ENCODE measurements around the gene DIP2C.

Gene DIP2C

DNA sequence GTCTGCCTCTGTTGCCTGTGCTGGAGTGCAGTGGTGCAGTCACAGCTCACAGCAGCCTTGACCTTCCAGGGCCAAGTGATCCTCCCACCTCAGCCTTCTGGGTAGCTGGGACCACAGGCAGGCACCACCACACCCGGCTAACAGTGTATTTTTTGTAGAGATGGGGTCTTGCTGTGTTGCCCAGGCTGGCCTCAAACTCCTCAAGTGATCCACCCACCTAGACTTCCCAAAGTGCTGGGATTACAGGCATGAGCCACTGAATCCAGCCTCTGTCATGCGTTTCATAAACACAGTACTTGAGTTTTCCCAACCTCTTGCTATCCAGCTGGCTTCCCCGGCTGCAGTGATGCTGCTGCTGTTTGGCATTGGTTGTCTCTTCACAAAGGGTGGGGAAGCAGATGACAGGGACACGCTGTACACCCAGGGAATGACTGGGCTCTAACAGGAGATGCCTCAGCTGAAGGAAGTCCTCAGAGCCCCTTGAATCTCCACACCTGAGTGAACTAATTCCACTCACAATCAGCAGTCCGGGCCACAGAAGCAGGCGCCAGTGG lies 191.5 kb downstream of the DIP2C start:
- no peaks in the 10 kb centered on the region for H3F3A ChIP-seq (ENCODE audit: low read depth)
- H4K20me1 ChIP-seq (ENCODE audit: insufficient read depth, low read length, poor library complexity, severe bottlenecking), result no peaks in the 10 kb centered on the region
- H2AFZ ChIP-seq (ENCODE audit: low read length), result no peak overlapping the region
- H3K27me3 ChIP-seq (ENCODE audit: insufficient read depth, low read length, poor library complexity, severe bottlenecking), result no peaks in the 10 kb centered on the region
- H3K4me1 ChIP-seq (ENCODE audit: insufficient read depth, low read length, poor library complexity, severe bottlenecking), result peaks cover 37% of the 10 kb centered on the region
- H3K4me2 ChIP-seq (ENCODE audit: low read depth, low read length, poor library complexity, severe bottlenecking), result no peak overlapping the region
- TF ChIP-seq, protein P1, sequence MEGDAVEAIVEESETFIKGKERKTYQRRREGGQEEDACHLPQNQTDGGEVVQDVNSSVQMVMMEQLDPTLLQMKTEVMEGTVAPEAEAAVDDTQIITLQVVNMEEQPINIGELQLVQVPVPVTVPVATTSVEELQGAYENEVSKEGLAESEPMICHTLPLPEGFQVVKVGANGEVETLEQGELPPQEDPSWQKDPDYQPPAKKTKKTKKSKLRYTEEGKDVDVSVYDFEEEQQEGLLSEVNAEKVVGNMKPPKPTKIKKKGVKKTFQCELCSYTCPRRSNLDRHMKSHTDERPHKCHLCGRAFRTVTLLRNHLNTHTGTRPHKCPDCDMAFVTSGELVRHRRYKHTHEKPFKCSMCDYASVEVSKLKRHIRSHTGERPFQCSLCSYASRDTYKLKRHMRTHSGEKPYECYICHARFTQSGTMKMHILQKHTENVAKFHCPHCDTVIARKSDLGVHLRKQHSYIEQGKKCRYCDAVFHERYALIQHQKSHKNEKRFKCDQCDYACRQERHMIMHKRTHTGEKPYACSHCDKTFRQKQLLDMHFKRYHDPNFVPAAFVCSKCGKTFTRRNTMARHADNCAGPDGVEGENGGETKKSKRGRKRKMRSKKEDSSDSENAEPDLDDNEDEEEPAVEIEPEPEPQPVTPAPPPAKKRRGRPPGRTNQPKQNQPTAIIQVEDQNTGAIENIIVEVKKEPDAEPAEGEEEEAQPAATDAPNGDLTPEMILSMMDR (conservative IDR thresholded peaks at IDR 0.05; ENCODE audit: low read length), result no peak
- no peak for TF ChIP-seq EZH2phosphoT487 (IDR thresholded peaks at IDR 0.05; ENCODE audit: borderline replicate concordance)
- no peaks in the 10 kb centered on the region for H3K36me3 ChIP-seq (ENCODE audit: insufficient read depth, low read length)
- H3K9me2 ChIP-seq (replicated peaks; ENCODE audit: low read depth, low read length), result no peaks in the 10 kb centered on the region
- no peaks in the 10 kb centered on the region for H3K79me2 ChIP-seq (ENCODE audit: insufficient read depth, low read length)
- no peak overlapping the region for H3K9ac ChIP-seq (ENCODE audit: low read depth, low read length, poor library complexity, severe bottlenecking)
- no peak overlapping the region for H3K4me3 ChIP-seq (ENCODE audit: low read length, poor library complexity, severe bottlenecking)
- H3K9me3 ChIP-seq (ENCODE audit: insufficient read depth, low read depth, low read length), result no peaks in the 10 kb centered on the region

DNA sequence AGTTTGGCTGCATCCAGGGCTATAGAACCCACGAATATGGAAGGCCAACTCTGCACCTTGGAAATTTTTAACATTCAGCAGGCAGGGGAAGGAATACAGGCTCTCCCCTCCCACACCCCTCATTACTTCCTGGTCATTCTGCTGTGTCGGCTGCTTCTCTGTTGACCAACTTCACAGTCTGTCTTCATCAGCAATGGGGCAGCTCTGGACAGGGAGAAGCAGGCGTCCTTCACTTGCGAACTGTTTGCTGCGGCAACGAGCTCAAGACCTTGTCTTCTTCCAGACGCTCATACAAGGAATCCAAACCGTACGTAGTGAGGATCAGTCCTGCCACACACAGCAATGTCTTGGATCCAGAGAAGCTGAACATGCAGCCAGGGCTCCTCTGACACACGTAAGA lies 192.2 kb downstream of the DIP2C start:
- Histone ChIP-seq H3K4me1 (ENCODE audit: insufficient read depth, low read length, poor library complexity, severe bottlenecking) (peaks cover 33% of the 10 kb centered on the region), H3K9me2 (replicated peaks; ENCODE audit: low read depth, low read length) (no peaks in the 10 kb centered on the region), H3K9me3 (ENCODE audit: insufficient read depth, low read depth, low read length) (no peaks in the 10 kb centered on the region), H3K27me3 (ENCODE audit: insufficient read depth, low read length, poor library complexity, severe bottlenecking) (no peaks in the 10 kb centered on the region), H3K36me3 (ENCODE audit: insufficient read depth, low read length) (no peaks in the 10 kb centered on the region), H3F3A (ENCODE audit: low read depth) (no peaks in the 10 kb centered on the region), H3K4me3 (ENCODE audit: low read length, poor library complexity, severe bottlenecking) (no peak overlapping the region), H3K4me2 (ENCODE audit: low read depth, low read length, poor library complexity, severe bottlenecking) (no peak overlapping the region), H2AFZ (ENCODE audit: low read length) (no peak overlapping the region), H3K79me2 (ENCODE audit: insufficient read depth, low read length) (no peaks in the 10 kb centered on the region), H4K20me1 (ENCODE audit: insufficient read depth, low read length, poor library complexity, severe bottlenecking) (no peaks in the 10 kb centered on the region), H3K9ac (ENCODE audit: low read depth, low read length, poor library complexity, severe bottlenecking) (no peak overlapping the region)
- TF ChIP-seq, protein P1 (conservative IDR thresholded peaks at IDR 0.05; ENCODE audit: low read length), result no peak
- TF ChIP-seq EZH2phosphoT487 (IDR thresholded peaks at IDR 0.05; ENCODE audit: borderline replicate concordance), result no peak

DNA sequence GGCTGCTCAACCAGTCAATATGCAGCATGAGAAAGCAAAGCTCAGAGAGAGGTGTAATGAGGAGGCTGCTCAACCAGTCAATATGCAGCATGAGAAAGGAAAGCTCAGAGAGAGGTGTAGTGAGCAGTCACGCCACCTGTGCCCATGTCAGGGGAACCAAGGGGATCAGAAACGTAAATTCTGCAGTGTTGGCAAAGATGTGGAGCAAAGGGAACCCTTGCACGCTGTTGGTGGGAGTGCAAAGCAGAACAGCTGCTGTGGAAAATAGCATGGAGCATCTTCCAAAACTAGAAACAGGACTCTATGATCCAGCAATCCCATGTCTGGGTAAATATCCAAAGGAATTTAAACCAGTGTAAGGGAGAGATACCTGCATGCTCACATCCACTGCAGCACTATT lies 194.9 kb downstream of the DIP2C start:
- Histone ChIP-seq H3K79me2 (ENCODE audit: insufficient read depth, low read length) (no peaks in the 10 kb centered on the region), H4K20me1 (ENCODE audit: insufficient read depth, low read length, poor library complexity, severe bottlenecking) (no peaks in the 10 kb centered on the region), H3K4me2 (ENCODE audit: low read depth, low read length, poor library complexity, severe bottlenecking) (no peak overlapping the region), H3K9ac (ENCODE audit: low read depth, low read length, poor library complexity, severe bottlenecking) (no peak overlapping the region), H3F3A (ENCODE audit: low read depth) (no peaks in the 10 kb centered on the region), H2AFZ (ENCODE audit: low read length) (no peak overlapping the region), H3K9me3 (ENCODE audit: insufficient read depth, low read depth, low read length) (no peaks in the 10 kb centered on the region), H3K4me1 (ENCODE audit: insufficient read depth, low read length, poor library complexity, severe bottlenecking) (peaks cover 7% of the 10 kb centered on the region), H3K36me3 (ENCODE audit: insufficient read depth, low read length) (no peaks in the 10 kb centered on the region), H3K27me3 (ENCODE audit: insufficient read depth, low read length, poor library complexity, severe bottlenecking) (no peaks in the 10 kb centered on the region), H3K4me3 (ENCODE audit: low read length, poor library complexity, severe bottlenecking) (no peak overlapping the region), H3K9me2 (replicated peaks; ENCODE audit: low read depth, low read length) (no peaks in the 10 kb centered on the region)
- no peak for TF ChIP-seq EZH2phosphoT487 (IDR thresholded peaks at IDR 0.05; ENCODE audit: borderline replicate concordance)
- TF ChIP-seq, protein P1 (conservative IDR thresholded peaks at IDR 0.05; ENCODE audit: low read length), result no peak

All from Loucy (cell line).